Measurements from ENCODE around the gene DSG4.

Gene DSG4

DNA sequence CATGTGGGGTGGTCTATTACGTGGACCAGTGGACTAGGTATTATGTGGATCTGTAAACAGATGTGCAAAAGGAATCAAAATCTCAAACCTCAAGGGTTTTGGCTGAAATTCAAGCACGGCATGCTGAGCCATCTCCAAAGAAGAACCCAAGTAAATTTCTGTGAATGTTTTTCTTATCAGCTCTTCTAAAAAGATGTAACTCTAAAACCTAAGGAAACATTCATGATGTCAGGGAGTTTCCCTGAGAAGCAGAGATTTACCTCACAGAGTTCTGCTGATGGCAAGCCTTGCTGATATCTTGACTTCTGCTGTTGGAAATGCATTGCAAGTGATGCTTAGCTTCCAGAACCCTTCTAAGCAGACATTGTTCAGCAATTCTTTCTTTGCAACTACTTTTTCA, 21.6 kb downstream of the DSG4 start:
- intact Hi-C loops (cut with micrococcal nuclease), result no loop called here
- no peaks in the 10 kb centered on the region for H3K36me3 Mint-ChIP-seq (ENCODE audit: low read depth)
- no peaks in the 10 kb centered on the region for H3K27me3 Mint-ChIP-seq
- H3K4me1 Mint-ChIP-seq (ENCODE audit: low read depth), result no peaks in the 10 kb centered on the region
- no peak overlapping the region for H3K4me3 Mint-ChIP-seq
- no peaks in the 10 kb centered on the region for H3K9me3 Mint-ChIP-seq
- H3K27ac Mint-ChIP-seq, result no peak overlapping the region

DNA sequence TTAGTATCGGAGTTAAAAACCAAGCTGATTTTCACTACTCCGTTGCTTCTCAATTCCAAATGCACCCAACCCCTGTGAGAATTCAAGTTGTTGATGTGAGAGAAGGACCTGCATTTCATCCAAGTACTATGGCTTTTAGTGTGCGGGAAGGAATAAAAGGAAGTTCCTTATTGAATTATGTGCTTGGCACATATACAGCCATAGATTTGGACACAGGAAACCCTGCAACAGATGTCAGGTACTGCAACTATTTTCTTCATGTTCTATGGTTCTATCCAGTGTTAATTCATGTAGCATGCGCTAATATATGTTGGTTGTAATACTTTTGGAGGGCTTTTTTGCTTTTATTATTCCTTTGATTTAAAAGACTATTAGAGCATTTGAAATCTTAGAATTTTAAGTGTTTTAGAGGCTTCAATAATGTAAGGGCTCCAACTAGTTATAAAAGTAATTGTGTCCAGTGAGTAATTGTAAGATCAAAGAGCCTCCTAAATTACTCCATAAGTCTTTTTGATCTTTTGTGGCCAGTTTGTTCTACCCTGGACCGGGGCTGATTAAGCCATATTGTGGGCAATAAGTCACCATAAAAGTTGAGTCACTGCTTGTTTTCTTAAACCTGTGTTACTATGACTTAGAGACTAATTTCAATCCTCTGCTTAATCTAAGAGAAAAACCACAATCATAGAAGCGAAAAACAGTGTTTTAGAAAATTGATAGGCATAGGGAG, 22.9 kb downstream of the DSG4 start:
- Mint-ChIP-seq H3K9me3 (no peaks in the 10 kb centered on the region), H3K36me3 (ENCODE audit: low read depth) (no peaks in the 10 kb centered on the region), H3K4me3 (no peak overlapping the region), H3K27ac (no peak overlapping the region), H3K4me1 (ENCODE audit: low read depth) (no peaks in the 10 kb centered on the region), H3K27me3 (no peaks in the 10 kb centered on the region)
- intact Hi-C loops (cut with micrococcal nuclease), result no loop called here

DNA sequence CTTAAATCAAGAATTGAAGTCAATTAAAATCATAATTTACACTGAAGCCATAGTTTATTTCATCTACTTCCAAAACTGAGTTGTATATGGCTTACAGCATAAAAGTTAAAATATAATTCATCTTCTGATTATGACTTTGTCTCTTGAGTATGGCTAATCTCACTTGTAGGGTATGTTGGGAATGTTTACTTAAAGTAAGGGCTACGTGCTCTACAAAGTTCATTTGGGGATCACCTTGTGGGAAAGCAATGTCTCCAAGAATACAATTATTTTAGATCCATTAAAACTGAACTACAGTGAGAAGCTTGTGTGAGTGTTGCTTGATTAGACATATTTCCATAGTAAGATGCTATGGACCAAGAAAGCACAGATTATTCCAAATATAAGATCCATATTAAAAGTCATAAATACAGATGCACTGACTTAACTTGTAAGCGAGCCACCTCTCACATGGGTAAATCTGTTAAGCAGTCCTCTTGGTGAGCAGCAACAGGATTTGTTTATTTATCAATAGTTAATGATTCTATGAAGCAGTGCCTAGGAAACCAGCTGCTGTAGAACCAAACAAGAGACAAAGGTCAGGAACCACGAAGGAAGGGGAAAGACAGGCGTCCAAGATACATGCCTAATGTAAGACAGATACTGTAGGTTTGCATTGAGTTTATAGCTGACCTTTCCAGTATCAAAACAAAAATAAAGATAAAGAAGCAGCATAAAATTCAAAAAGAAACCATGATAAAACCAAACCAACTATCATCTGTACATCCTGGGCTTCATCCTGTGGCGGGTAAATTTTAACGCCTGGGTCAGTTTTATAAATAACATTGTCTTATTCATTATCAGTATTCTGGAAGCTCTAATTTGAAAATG, 24.8 kb downstream of the DSG4 start:
- Mint-ChIP-seq H3K36me3 (ENCODE audit: low read depth) (no peaks in the 10 kb centered on the region), H3K27ac (no peak overlapping the region), H3K9me3 (no peaks in the 10 kb centered on the region), H3K4me1 (ENCODE audit: low read depth) (no peaks in the 10 kb centered on the region), H3K4me3 (no peak overlapping the region), H3K27me3 (no peaks in the 10 kb centered on the region)
- intact Hi-C loops (cut with micrococcal nuclease), result no loop called here

DNA sequence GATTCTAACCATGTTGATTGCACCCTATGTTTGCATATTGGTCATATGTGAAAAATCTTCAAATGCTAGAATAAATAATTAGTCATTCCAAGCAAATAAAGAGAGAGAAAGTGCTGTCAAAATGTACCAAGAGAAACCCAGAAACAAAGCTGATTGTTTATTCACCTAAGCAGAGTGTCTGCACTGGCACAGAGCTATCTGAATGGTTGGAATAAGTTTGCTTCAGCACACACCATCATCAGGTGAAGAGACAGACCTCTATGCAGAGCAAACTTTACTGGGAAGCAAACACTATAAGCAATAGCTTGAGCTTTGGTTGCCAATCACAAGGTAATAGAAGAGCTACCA, 25.4 kb downstream of the DSG4 start:
- Mint-ChIP-seq H3K4me3 (no peak overlapping the region), H3K27me3 (no peaks in the 10 kb centered on the region), H3K36me3 (ENCODE audit: low read depth) (no peaks in the 10 kb centered on the region), H3K4me1 (ENCODE audit: low read depth) (no peaks in the 10 kb centered on the region), H3K9me3 (no peaks in the 10 kb centered on the region), H3K27ac (no peak overlapping the region)
- intact Hi-C loops (cut with micrococcal nuclease), result no loop called here

DNA sequence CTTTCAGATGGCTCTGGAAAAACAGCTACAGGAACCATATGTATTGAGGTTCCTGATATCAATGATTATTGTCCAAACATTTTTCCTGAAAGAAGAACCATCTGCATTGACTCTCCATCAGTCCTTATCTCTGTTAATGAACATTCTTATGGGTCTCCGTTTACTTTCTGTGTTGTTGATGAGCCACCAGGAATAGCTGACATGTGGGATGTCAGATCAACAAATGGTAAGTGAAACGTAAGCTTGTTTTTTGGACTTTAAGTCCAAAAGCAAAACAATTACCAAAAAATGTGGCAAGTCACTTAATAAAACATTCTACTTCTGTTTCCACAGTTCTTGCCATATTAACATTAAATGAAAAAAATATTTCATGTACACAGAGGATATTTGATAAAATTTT, 26.8 kb downstream of the DSG4 start:
- Mint-ChIP-seq H3K27me3 (no peaks in the 10 kb centered on the region), H3K36me3 (ENCODE audit: low read depth) (no peaks in the 10 kb centered on the region), H3K4me3 (no peak overlapping the region), H3K4me1 (ENCODE audit: low read depth) (no peaks in the 10 kb centered on the region), H3K27ac (no peak overlapping the region), H3K9me3 (no peaks in the 10 kb centered on the region)
- intact Hi-C loops (cut with micrococcal nuclease), result no loop called here

DNA sequence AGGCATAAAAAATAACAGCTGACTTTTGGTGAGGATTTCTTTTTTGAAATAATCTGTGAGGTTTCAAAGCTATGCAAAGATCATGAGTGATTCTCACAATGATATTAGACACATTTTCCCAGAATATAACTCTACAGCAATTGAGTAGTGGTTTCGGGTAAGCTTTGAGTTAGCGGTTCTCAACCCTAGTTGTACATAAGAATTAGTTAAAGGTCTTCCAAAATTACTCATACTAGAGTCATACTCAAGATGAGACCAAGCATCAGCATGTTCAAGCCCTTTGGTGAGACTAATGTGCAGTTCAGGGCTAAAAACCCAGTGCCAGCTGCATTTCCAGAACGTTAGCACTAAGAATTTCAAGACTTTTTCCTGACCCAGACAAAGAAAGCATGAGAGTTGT, 31.1 kb downstream of the DSG4 start:
- H3K36me3 Mint-ChIP-seq (ENCODE audit: low read depth), result no peaks in the 10 kb centered on the region
- no peak overlapping the region for H3K4me3 Mint-ChIP-seq
- peaks cover 3% of the 10 kb centered on the region for H3K27me3 Mint-ChIP-seq
- intact Hi-C loops (cut with micrococcal nuclease), result no loop called here
- no peak overlapping the region for H3K27ac Mint-ChIP-seq
- peaks cover 14% of the 10 kb centered on the region for H3K9me3 Mint-ChIP-seq
- H3K4me1 Mint-ChIP-seq (ENCODE audit: low read depth), result no peaks in the 10 kb centered on the region

DNA sequence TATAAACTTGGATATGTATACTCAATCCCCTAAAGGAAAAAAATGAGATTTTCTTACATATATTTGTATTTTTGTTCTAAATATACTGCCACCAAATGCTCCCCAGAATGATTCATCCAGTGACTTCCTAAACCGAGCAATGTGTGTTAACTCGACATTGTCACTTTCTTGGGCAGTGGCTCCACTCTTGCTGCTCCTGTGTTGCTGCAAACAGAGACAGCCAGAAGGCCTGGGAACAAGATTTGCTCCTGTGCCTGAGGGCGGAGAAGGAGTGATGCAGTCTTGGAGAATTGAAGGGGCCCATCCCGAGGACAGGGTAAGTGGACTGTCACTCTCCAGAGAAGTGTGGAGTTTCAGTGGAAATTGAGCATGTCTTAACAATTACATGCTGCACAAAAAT, 32.7 kb downstream of the DSG4 start:
- Mint-ChIP-seq H3K27ac (no peak overlapping the region), H3K9me3 (peaks cover 14% of the 10 kb centered on the region), H3K36me3 (ENCODE audit: low read depth) (no peaks in the 10 kb centered on the region), H3K4me1 (ENCODE audit: low read depth) (no peaks in the 10 kb centered on the region), H3K27me3 (peaks cover 3% of the 10 kb centered on the region), H3K4me3 (no peak overlapping the region)
- intact Hi-C loops (cut with micrococcal nuclease), result no loop called here

DNA sequence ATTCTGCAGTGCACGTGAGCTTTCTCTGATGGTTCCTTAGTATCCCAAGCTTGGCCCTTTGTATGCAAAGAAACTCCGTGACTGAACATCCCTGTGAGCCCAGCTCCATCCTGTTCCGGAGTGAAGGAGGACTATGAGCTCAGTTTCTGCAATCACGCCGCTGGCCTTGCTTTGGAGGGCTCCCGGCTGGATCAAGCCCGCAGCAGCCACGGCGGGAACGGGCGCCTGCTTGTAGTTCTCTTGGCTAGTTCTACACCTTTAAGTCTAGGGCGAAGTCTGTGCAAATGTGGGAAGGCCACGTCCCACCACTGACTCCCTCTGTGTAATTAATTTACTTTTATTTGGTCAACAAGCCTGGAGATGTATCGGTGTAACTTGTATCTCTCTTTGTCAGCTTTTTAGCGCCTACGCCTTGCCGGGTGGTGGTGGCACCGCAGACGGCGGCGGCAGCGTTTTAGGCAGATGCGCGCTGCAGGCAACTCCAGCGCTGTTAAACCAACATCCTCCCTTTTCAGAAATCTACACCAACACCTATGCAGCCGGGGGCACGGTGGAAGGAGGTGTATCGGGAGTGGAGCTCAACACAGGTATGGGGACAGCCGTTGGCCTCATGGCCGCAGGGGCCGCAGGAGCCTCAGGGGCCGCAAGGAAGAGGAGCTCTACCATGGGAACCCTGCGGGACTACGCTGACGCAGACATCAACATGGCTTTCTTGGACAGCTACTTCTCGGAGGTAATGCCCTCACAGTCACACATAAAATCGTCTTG, 34.3 kb downstream of the DSG4 start:
- intact Hi-C loops (cut with micrococcal nuclease), result no loop called here
- H3K27me3 Mint-ChIP-seq, result peaks cover 3% of the 10 kb centered on the region
- no peak overlapping the region for H3K4me3 Mint-ChIP-seq
- peaks cover 14% of the 10 kb centered on the region for H3K9me3 Mint-ChIP-seq
- no peak overlapping the region for H3K27ac Mint-ChIP-seq
- H3K36me3 Mint-ChIP-seq (ENCODE audit: low read depth), result no peaks in the 10 kb centered on the region
- no peaks in the 10 kb centered on the region for H3K4me1 Mint-ChIP-seq (ENCODE audit: low read depth)

DNA sequence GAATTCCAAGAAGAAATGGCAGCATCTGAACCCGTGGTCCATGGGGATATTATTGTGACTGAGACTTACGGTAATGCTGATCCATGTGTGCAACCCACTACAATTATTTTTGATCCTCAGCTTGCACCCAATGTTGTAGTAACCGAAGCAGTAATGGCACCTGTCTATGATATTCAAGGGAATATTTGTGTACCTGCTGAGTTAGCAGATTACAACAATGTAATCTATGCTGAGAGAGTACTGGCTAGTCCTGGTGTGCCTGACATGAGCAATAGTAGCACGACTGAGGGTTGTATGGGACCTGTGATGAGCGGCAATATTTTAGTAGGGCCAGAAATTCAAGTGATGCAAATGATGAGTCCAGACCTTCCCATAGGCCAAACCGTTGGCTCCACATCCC, 36.6 kb downstream of the DSG4 start:
- peaks cover 14% of the 10 kb centered on the region for H3K9me3 Mint-ChIP-seq
- intact Hi-C loops (cut with micrococcal nuclease), result no loop called here
- no peaks in the 10 kb centered on the region for H3K36me3 Mint-ChIP-seq (ENCODE audit: low read depth)
- H3K4me3 Mint-ChIP-seq, result no peak overlapping the region
- no peaks in the 10 kb centered on the region for H3K4me1 Mint-ChIP-seq (ENCODE audit: low read depth)
- peaks cover 3% of the 10 kb centered on the region for H3K27me3 Mint-ChIP-seq
- no peak overlapping the region for H3K27ac Mint-ChIP-seq

DNA sequence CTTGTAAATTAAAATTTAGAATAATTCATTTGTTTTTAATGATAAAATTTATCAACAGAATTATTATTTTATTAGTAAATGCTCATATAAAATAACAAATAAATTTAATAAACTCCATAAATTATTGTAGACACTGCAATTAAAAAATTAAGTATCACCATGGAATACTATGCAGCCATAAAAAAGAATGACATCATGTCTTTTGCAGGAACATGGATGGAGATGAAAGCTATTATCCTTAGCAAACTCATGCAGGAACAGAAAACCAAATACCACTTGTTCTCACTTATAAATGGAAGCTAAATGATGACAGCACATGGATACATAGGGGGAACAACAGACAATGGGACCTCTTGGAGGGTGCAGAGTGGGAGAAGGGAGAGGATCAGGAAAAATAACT, 41.3 kb downstream of the DSG4 start:
- no peak overlapping the region for H3K27ac Mint-ChIP-seq
- no peaks in the 10 kb centered on the region for H3K36me3 Mint-ChIP-seq (ENCODE audit: low read depth)
- intact Hi-C loops (cut with micrococcal nuclease), result no loop called here
- no peaks in the 10 kb centered on the region for H3K9me3 Mint-ChIP-seq
- H3K4me3 Mint-ChIP-seq, result no peak overlapping the region
- no peaks in the 10 kb centered on the region for H3K4me1 Mint-ChIP-seq (ENCODE audit: low read depth)
- H3K27me3 Mint-ChIP-seq, result no peaks in the 10 kb centered on the region

DNA sequence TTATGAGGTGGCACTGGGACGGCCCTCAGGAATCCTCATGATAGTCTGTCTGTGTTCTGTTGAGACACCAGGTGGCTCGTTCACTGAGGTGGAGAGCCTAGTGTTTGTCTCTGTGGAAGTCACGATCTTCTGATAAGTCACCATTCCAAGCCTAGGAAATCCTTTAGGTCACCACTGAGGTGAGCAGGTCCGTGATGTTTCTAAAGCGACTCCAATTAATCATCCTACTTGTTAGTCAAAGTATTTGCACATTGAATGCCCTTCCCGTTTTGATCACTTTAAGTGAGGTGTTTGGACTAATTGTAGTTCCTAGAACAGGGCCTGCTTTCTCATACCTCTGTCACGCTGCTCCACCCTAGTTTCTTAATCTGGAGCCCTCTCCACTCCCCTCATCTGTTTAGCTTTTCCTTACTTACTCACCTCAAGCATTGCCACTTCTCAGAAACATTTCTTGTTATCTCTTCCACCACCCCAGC, 42.9 kb downstream of the DSG4 start:
- no peaks in the 10 kb centered on the region for H3K36me3 Mint-ChIP-seq (ENCODE audit: low read depth)
- intact Hi-C loops (cut with micrococcal nuclease), result no loop called here
- no peaks in the 10 kb centered on the region for H3K27me3 Mint-ChIP-seq
- no peaks in the 10 kb centered on the region for H3K9me3 Mint-ChIP-seq
- H3K4me3 Mint-ChIP-seq, result no peak overlapping the region
- H3K4me1 Mint-ChIP-seq (ENCODE audit: low read depth), result no peaks in the 10 kb centered on the region
- H3K27ac Mint-ChIP-seq, result no peak overlapping the region

DNA sequence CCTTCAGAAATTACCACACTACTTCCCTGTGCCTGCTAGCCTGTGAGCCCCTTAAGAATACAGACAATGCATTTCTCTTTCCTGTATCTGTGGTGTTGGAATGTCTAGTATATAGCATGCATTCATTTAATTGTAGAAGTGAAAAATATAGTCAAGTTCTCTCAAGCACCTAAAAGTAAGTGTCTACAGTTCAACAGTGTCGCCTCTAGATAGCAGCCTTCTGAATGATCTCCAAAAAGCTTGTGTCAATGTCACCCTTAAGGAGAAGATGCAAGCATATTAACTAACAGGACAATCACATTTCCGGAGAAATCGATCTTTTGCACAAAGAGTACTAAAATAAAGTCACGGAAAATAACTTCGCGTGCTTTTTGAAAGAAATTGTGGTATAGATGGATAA, 43.5 kb downstream of the DSG4 start:
- intact Hi-C loops (cut with micrococcal nuclease), result no loop called here
- Mint-ChIP-seq H3K4me1 (ENCODE audit: low read depth) (no peaks in the 10 kb centered on the region), H3K36me3 (ENCODE audit: low read depth) (no peaks in the 10 kb centered on the region), H3K27ac (no peak overlapping the region), H3K27me3 (no peaks in the 10 kb centered on the region), H3K9me3 (no peaks in the 10 kb centered on the region), H3K4me3 (no peak overlapping the region)

DNA sequence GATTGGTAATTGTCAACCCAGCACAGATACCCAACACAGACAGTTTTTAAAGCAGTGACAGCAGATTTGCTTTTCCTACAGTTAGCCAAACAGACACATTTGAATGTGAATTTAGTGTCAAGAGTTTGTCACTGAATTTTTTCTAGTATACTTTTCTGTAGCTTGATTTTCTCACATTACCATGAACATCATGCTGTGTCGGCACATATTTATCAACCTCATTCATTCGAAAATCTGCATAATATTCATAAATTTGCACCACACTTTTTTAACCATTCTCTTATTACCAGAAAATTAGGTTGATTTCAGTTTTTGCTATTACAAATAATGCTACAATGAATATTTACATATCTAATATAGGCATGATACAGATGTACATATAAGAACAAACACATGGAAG, 43.9 kb downstream of the DSG4 start:
- Mint-ChIP-seq H3K27ac (no peak overlapping the region), H3K36me3 (ENCODE audit: low read depth) (no peaks in the 10 kb centered on the region), H3K4me3 (no peak overlapping the region), H3K4me1 (ENCODE audit: low read depth) (no peaks in the 10 kb centered on the region), H3K27me3 (no peaks in the 10 kb centered on the region), H3K9me3 (no peaks in the 10 kb centered on the region)
- intact Hi-C loops (cut with micrococcal nuclease), result no loop called here

DNA sequence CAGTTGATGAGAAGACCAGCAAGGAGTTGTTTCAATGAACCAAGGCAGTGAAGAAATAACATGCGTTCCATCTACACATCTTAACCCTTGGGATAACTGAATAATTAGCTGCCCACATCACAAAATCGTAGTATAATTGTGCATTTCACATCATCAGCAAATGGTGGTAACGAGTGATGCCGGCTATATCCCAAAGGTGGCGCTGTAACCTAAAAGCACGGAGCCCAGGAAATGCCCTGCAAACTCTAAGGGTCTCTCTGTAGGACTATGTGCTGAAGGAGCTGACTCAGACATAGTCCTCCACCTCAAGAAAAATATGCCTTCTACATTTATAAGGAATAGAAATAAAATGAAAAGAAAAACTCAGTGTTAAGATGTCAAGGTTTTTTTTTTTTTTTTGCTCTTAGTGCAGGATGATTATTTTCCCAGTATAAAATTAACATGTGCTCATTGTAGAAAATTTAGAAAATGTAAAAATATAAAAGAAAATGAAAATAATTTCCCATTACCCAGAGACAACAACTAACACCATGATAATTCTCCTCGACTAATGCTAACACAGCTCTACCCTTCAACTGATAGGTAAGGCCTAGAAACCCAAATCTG, 47.9 kb downstream of the DSG4 start:
- intact Hi-C loops (cut with micrococcal nuclease), result no loop called here
- no peaks in the 10 kb centered on the region for H3K36me3 Mint-ChIP-seq (ENCODE audit: low read depth)
- H3K9me3 Mint-ChIP-seq, result no peaks in the 10 kb centered on the region
- H3K4me1 Mint-ChIP-seq (ENCODE audit: low read depth), result no peaks in the 10 kb centered on the region
- H3K4me3 Mint-ChIP-seq, result no peak overlapping the region
- no peaks in the 10 kb centered on the region for H3K27me3 Mint-ChIP-seq
- no peak overlapping the region for H3K27ac Mint-ChIP-seq
